GM13976 (cell line): ENCODE results near the gene CACHD1.

Experiments used
- DNase-seq: peaks from one replicate; pipeline ENCODE4 v3.0.0; 2012; ENCODE audit warnings: low spot score
- in situ Hi-C: fragments of 300-500 bp; cut with MboI; formaldehyde crosslinking; loops from one replicate; pipeline ENCODE4 v1.12.0; 2022; ENCODE audit warnings: low sequenced_read_pairs, mixed read lengths, inconsistent platforms; ENCODE audit not compliant: unreplicated experiment
- TF ChIP-seq, protein P1 (sequence below): IDR thresholded peaks from 2 replicates; pipeline ENCODE4 v1.5.1; 2012; ENCODE audit warnings: borderline replicate concordance, mild to moderate bottlenecking; ENCODE audit not compliant: insufficient read depth; ENCODE audit errors: extremely low read depth, missing control alignments, control extremely low read depth

Gene CACHD1

DNA sequence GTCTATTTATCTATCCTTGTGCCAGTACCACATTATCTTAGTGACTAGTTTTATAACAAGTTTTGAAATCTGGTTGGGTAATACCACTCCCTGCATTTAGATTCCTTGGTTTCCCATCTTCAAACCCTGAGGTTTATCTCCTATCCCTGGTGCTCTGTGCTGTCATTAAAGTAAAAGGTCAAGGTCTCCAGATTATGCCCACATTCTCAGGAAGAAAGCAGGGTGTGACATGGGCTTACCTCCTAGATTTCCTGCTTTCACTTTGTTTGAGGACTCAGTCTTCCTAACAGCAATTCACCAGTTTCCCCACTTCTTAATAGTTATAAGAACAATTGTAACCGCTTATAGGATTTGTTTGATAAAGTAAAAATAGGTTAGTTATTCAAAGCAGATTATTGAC lies 86.0 kb downstream of the CACHD1 start:
- in situ Hi-C loops = no loop called here
- TF ChIP-seq, protein P1, sequence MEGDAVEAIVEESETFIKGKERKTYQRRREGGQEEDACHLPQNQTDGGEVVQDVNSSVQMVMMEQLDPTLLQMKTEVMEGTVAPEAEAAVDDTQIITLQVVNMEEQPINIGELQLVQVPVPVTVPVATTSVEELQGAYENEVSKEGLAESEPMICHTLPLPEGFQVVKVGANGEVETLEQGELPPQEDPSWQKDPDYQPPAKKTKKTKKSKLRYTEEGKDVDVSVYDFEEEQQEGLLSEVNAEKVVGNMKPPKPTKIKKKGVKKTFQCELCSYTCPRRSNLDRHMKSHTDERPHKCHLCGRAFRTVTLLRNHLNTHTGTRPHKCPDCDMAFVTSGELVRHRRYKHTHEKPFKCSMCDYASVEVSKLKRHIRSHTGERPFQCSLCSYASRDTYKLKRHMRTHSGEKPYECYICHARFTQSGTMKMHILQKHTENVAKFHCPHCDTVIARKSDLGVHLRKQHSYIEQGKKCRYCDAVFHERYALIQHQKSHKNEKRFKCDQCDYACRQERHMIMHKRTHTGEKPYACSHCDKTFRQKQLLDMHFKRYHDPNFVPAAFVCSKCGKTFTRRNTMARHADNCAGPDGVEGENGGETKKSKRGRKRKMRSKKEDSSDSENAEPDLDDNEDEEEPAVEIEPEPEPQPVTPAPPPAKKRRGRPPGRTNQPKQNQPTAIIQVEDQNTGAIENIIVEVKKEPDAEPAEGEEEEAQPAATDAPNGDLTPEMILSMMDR = no peak
- no peak for DNase-seq

DNA sequence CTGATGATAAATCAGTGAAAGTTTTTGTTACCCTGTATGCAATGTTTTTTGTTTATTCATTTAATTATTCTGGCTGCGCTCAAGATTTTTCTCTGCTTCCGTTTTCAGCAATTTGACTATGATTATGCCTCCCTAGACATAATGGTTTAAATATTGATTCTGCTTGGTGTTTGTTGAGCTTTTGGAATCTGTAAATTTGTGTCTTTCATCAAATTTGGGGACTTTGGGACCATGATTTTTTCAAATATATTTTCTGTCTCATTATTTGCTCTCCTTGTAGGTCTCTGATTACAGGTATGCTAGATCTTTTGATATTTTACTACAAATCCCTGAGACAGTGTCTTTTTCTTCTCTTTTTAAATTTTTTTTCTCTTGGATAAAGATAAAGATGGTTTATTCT lies 92.1 kb downstream of the CACHD1 start:
- TF ChIP-seq, protein P1 = no peak
- in situ Hi-C loops = no loop called here
- DNase-seq = no peak

DNA sequence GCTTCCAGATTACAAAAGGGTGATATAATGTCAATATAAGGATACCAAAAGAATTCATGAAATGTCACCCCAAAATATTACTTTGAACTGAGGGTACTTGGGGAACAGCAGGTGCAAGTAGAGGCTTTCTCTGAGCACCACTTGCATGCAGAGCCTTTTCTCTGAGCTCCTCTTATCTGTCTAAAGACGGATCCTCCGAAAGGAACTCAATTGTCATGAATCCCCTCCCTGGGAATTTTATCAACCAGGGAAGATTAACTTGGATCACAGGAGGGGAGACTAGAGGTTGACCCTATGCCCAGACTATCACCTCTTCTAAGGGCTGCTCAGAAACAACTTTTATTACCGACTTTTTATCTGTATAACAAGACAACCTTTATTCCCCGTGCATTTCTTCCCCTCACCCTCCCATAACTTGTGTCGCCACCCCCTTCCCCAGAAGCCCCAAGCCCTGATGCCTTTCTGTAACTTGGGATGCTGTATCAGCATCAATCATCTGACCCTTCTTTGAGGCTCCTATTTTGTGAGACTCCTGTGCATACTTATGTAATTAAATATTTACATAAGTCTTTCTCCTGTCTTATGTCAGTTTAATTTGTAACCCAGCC lies 94.1 kb downstream of the CACHD1 start:
- DNase-seq = no peak
- TF ChIP-seq, protein P1 = no peak
- in situ Hi-C loops = no loop called here

DNA sequence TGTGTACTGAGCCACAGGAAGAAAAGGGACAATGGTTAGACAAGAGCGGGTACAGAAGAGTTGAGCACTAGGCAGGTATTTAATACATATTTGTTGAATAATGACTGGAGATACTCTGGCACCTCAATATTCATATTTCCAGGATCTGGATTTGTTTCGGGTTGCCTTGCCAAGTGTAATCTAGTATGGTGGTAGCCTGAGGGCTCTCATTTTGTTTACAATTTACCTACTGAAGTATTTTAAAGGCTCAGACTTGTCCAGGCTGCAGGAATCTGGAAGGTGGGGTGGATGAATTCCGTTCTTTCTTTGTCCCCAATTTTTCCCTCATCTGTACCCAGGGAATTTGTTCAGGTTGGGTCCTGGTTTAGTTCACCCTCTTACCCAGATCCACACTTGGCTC lies 95.0 kb downstream of the CACHD1 start:
- in situ Hi-C loops = no loop called here

DNA sequence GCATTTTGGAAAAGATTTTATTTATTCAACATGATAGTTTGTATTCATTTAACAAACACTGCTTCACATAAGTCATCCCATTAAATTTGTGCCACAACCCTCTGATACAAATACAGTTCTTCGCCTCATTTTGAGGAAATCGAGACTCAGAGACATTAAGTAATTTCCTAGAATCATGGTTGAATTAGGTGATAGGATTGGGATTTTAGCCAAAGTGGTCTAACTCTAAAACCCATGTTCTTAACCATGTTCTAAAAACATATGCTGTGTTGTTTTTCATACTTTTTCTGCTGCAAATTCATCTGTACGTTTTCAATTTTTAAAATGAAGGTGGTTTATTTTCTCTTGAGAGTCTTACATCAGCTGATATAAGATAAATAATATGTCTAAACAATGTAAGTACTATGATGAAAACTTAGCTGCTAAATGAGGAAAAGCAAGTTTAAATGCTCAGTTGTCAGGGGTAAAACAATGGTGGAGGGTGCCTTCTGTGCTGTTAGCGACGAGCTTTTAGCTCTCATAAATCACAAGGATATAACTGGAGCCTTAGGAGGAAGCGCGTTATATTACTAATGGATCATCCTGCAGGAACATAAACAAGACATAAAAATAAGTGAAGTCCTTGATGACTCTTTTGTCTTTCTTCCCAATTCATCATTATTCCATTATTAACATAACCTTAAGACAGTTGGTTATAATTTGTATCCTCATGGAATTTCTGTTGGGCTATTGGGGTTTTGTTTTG lies 97.7 kb downstream of the CACHD1 start:
- in situ Hi-C loops = no loop called here
- TF ChIP-seq, protein P1 = no peak
- DNase-seq = no peak

More for the DNA sequence above, 95.0 kb downstream of the CACHD1 start:
- TF ChIP-seq, protein P1 = no peak
- DNase-seq = no peak

DNA sequence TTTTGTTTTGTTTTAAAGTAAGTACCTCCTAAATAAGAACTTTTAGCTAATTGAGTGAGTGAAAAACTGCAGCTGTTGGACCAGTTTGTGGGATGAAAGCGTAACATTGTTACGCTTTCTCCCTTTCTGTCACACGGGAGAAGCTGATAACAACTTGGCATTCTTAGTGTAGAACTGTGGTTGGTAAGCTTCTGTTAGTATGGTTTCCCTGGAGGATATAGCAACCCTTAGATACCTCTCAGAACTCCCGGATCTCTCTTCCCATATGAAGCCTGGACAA lies 98.2 kb downstream of the CACHD1 start:
- DNase-seq = no peak
- in situ Hi-C loops = no loop called here
- TF ChIP-seq, protein P1 = no peak
